Erythroblast (primary cell): Measurements from ENCODE around the gene PCBP4.
"Not testable (repeated sequence)": the region's sequence is repeated elsewhere in the genome, so short reads cannot be mapped to it uniquely, and the experiment has no call there.

Experiments used
- DNase-seq, 2 experiments: peaks; one replicate each; lab custom pipeline; 2025; lab: John Stamatoyannopoulos, UW
- GATA1 ChIP-seq: IDR thresholded peaks from 2 replicates; pipeline ENCODE4 v1.6.1; 2011; ENCODE audit warnings: low read depth, mild to moderate bottlenecking, control low read depth, low read length, moderate library complexity
- POLR2A ChIP-seq: IDR thresholded peaks from 2 replicates; pipeline ENCODE4 v1.6.1; 2011; ENCODE audit warnings: mild to moderate bottlenecking, low read length

PCBP4 gene

GRCh38 chr3:51931756-51932155 is 35.5 kb downstream of the PCBP4 start:
- no peak for TF ChIP-seq GATA1
- TF ChIP-seq POLR2A: no peak
- DNase-seq: no peak

GRCh38 chr3:51930439-51930838 is 36.8 kb downstream of the PCBP4 start:
- DNase-seq: no peak
- no peak for TF ChIP-seq GATA1
- no peak for TF ChIP-seq POLR2A

DNA sequence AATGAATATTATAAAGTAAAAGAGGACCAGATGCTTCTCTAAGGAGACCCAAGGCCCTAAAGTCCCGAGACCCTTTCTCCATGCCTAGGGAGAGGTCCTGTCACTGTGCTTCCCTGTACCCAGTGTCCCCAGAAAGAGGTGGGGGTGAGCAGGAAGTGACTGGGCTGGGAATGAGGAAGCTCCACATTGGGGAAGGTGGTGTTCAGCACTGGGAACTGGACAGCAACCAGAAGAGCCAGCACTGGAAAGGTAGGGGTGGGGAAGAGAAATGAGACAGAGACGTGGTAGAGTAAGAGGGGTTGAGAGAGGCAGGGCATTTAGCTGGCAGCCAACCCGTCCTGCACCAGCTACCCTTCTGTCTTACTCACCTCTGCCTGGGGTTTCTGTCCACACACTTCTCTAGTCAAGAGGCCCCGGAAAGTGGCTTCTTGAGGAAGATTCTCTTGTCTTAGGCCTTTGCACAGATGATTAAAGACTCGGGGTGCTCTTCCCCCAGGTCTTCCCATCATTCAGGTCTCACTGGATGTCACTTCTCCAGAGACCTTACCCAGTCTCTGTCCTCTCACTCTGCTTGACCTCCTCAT is 37.7 kb downstream of the PCBP4 start:
- TF ChIP-seq GATA1 (no peak), POLR2A (no peak)

DNA sequence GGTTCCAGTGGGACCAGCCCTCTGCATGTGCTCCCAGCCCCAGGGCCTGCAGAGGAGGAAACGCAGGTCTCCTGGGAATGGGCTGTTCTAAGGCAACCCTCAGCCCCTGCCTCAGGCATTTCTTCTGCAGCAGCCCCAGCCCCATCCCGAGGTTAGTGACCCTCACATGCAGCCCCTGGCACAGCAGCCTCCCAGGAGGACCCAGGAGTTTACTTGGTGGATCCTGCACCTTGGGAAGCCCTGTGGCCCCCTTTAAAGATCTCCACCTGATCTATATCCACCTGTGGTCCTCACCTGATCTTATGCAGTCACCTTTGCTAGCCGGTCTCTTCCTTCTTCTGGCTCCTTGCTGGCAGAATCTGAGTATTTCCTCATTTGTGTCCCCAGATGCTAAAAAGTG is 38.3 kb downstream of the PCBP4 start:
- not testable (repeated sequence) for DNase-seq

More for the DNA sequence above, 37.7 kb downstream of the PCBP4 start:
- no peak for DNase-seq

DNA sequence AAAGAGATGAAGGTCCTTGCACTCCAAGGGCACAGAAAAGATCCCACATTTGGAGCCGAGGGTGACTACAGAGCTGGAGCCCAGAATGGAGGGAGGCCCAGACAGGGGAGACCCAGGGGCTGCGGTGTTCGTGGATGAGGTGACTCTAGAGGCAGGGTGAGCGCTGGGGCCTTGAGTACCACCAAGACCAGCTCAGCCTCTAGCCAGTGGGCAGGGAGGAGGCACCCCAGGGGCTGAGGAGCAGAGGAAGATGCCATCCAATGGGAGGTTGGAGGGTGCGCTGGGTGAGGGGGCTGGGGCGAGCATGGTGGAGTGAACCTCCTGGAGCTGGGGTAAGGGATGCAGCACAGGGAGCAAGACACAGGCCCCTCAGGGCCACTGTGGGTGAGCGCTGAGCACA is 38.8 kb downstream of the PCBP4 start:
- no peak for DNase-seq
- no peak for TF ChIP-seq GATA1
- no peak for TF ChIP-seq POLR2A

- no peak for TF ChIP-seq GATA1
- no peak for TF ChIP-seq POLR2A
- DNase-seq: no peak
These were observed 39.9 kb downstream of the PCBP4 start for GRCh38 chr3:51927061-51927977.

- TF ChIP-seq POLR2A: no peak
- no peak for TF ChIP-seq GATA1
- DNase-seq: no peak
These were observed 46.1 kb downstream of the PCBP4 start for GRCh38 chr3:51921081-51921578.

- no peak for TF ChIP-seq GATA1
- no peak for TF ChIP-seq POLR2A
These were observed 50.8 kb downstream of the PCBP4 start for GRCh38 chr3:51916418-51916817.

GRCh38 chr3:51908026-51908425 is 59.2 kb downstream of the PCBP4 start:
- DNase-seq: no peak
- TF ChIP-seq POLR2A (no peak), GATA1 (no peak)

More at GRCh38 chr3:51916418-51916817, 50.8 kb downstream of the PCBP4 start:
- DNase-seq: no peak
